NB4 (cell line): Measurements from ENCODE around the gene DHX57.

ENCODE experiments used
- MAX ChIP-seq: IDR thresholded peaks from 2 replicates; pipeline ENCODE4 v1.6.1; 2011; ENCODE audit warnings: low read depth, low read length
- MYC ChIP-seq: IDR thresholded peaks from 2 replicates; pipeline ENCODE4 v1.6.1; 2011; ENCODE audit warnings: low read depth, low read length
- POLR2A ChIP-seq: IDR thresholded peaks from 2 replicates; pipeline ENCODE4 v1.6.1; 2011; ENCODE audit warnings: mild to moderate bottlenecking; ENCODE audit not compliant: insufficient read length; ENCODE audit errors: extremely low read depth
- TF ChIP-seq, protein P1 (sequence below): IDR thresholded peaks from one replicate; pipeline ENCODE4 v1.5.1; 2012; ENCODE audit warnings: low read depth, low read length

- TF ChIP-seq POLR2A = no peak
- TF ChIP-seq, protein P1, sequence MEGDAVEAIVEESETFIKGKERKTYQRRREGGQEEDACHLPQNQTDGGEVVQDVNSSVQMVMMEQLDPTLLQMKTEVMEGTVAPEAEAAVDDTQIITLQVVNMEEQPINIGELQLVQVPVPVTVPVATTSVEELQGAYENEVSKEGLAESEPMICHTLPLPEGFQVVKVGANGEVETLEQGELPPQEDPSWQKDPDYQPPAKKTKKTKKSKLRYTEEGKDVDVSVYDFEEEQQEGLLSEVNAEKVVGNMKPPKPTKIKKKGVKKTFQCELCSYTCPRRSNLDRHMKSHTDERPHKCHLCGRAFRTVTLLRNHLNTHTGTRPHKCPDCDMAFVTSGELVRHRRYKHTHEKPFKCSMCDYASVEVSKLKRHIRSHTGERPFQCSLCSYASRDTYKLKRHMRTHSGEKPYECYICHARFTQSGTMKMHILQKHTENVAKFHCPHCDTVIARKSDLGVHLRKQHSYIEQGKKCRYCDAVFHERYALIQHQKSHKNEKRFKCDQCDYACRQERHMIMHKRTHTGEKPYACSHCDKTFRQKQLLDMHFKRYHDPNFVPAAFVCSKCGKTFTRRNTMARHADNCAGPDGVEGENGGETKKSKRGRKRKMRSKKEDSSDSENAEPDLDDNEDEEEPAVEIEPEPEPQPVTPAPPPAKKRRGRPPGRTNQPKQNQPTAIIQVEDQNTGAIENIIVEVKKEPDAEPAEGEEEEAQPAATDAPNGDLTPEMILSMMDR = no peak
- no peak for TF ChIP-seq MAX
- TF ChIP-seq MYC = no peak
These were observed 84.0 kb downstream of the DHX57 start for GRCh38 chr2:38791744-38792143.
